Pulmonary artery endothelial cell (primary cell): Measurements from ENCODE around the gene TTLL6. TPM values are rescaled to one million over a fixed set of nuclear protein-coding genes. Genes with fewer than 3 reads are reported as not detected.
"Not testable (repeated sequence)": the region's sequence is repeated elsewhere in the genome, so short reads cannot be mapped to it uniquely, and the experiment has no call there.

Experiments
- DNase-seq: peaks from one replicate; pipeline ENCODE4 v3.0.0-alpha.2; 2011; ENCODE audit warnings: low read depth, low spot score
- total RNA-seq: library from RNA; depleted of rRNA; stranded (reverse); fragments of >200 nt; gene quantifications from 2 replicates; pipeline ENCODE4 v1.2.3, GENCODE V29; 2014

The TTLL6 gene
- not detected in 2 replicates for total RNA-seq

GRCh38 chr17:48816774-48817590 lies at the start of gene TTLL6:
TSS of gene TTLL6 (minus strand) at chr17:48817229. CDS start at chr17:48817072, 157 bp downstream.
- DNase-seq = peak; percentile 17

- no peak for DNase-seq
Measured at GRCh38 chr17:48860456-48860855, 43.4 kb upstream of the TTLL6 start.

- no peak for DNase-seq
Measured at GRCh38 chr17:48860034-48860433, 43.0 kb upstream of the TTLL6 start.

DNA sequence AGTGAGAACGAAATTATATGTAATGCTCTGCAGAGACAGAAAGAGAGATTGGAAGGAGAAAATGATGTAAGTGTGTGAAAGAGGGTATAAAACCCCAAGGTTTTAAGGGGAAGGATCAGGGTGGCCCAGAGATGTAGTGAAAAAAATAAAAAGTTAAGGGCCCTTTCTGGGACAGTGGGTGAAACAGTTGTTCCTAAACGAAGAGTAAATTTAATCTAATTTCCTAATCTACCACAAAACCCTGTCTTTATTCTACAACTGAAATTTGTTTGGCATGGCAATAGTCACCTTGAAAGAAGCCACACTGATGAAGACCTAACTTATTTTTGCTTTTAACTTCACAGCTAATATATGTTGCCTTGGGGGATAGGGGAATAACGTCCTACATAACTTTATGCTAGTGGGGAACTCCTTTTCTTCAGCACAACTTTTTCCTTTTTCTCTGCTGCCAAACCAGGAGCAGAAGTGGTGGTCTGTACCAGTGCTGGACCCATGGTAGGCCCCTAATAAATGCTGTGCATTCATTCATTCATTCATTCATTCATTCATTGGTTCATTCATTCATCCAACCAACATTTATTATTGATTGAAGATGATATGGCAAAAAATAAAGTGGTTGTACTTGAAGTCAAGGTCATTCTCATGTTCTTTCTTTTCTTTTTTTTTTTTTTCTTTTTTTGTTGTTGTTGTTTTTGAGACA lies 39.2 kb upstream of the TTLL6 start:
- no peak for DNase-seq

DNA sequence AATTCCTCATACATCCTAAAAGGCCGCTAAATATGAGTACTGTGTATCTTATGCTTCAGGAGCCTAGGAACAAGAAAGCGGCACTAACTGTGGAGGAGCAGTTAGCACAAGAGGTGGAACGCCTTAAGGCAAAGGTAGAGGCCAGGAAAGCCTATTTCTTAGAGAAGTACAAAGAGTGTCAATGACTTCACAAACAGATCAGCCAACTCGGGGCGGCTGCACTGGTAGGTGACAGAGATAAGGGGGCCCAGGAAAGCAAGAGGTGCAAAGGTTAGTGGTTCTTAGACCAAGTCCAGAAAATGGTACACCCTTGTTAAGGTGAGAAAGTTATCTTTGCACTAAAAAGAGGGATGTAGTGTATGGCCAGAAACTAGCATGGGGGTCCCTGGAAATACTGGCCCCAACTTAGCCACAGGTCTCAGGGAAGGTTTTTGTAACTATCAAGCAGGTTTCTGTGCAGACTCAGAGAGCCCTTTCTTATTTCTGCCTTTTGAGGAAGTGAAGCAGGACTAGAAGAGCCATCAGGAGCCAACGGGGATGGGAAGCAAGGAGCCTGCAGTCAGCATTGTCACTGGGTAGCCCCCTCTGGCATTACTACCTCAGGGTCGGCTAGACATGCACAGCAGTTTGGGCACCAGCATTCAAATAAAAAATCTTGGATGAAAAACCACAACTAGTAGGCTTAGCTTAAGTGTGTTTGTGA lies 37.9 kb upstream of the TTLL6 start:
- DNase-seq = no peak

- no peak for DNase-seq
Measured at GRCh38 chr17:48850792-48851323, 33.8 kb upstream of the TTLL6 start.

GRCh38 chr17:48843187-48843900 lies 26.3 kb upstream of the TTLL6 start:
- DNase-seq = no peak

- DNase-seq = no peak
Measured at GRCh38 chr17:48842746-48843145, 25.7 kb upstream of the TTLL6 start.

- peak; percentile 27 for DNase-seq
Measured at GRCh38 chr17:48841395-48841831, 24.4 kb upstream of the TTLL6 start.

GRCh38 chr17:48840441-48840840 lies 23.4 kb upstream of the TTLL6 start:
- DNase-seq = no peak

- not testable (repeated sequence) for DNase-seq
Measured at GRCh38 chr17:48837458-48837857, 20.4 kb upstream of the TTLL6 start.

- no peak for DNase-seq
Measured at GRCh38 chr17:48835971-48836370, 18.9 kb upstream of the TTLL6 start.

DNA sequence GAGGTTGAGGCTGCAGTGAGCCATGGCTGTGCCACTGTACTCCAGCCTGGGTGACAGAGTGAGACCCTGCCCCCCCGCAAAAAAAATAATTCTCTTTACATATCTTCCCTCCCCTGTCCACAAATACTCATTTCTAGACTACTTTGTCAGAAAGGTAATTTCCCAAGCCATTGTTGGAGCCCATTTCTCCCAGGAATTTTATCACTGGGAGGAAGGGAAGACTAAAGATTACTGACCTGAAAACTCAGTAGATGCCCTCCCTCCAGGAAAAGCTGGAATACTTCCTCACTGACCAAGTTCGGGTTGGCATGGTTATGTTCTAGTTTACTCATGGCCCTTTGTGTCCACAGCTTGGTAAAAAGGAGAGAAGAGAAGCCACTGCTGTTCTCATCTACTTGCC lies 17.9 kb upstream of the TTLL6 start:
- DNase-seq = no peak

DNA sequence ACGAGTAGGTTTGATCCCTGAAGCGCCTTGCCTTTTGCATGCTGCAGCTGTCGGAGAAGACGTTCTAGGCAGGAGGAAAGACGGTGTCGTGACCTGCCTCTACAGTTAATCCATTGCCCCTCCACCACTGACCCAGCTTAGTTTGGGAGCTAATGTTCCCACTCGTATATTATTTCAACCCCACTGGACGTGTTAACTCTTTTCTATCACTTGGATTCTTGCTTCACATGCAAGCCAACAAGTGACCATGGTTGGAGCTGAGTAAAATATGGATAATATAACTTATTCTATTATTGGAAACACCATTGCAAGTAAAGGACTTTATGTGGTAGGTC lies 14.5 kb upstream of the TTLL6 start:
- no peak for DNase-seq

DNA sequence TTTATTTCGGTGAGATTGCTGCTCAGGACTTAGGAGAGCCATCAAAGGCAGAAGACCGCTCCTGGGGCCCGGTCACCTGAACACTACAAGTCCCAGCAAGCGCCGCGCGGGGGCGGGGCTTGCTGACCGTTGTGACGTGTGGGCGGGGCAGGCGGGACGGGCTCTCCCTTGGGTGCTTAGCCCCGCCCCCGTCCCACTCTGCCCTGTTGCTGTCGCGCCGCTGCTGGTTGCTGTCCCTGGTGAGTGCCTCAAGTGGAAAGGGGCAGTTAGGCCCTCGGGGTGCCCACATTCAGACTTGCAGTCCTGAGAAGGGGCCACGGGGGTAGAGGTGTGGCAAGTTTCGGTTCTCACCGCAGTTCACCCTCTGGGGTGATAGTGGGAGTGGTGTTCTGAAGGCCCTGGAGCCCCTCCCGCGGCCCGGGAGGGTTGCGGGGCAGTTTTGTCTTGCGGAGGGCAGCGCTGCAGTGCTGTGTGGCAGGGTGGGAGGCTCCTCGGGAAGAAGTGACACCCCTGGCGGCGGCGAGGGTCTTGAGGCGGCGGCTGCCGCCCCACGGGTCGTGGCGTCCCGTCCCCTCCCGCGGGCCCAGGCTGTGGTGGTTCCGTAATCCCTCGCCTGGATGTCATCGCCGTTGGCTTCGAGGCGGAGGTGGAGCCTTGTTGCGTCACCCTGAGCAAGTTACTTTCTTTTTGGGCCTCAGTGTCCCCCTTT lies 14.0 kb upstream of the TTLL6 start, which contains the start of gene CALCOCO2:
Gene CALCOCO2 (plus strand): TSS at position 196 of the 709 bp plus-strand sequence. CDS start 10,673 bp downstream, outside the sequence.
- DNase-seq = peak; percentile 74

- no peak for DNase-seq
Measured at GRCh38 chr17:48825446-48826381, 8.7 kb upstream of the TTLL6 start.

DNA sequence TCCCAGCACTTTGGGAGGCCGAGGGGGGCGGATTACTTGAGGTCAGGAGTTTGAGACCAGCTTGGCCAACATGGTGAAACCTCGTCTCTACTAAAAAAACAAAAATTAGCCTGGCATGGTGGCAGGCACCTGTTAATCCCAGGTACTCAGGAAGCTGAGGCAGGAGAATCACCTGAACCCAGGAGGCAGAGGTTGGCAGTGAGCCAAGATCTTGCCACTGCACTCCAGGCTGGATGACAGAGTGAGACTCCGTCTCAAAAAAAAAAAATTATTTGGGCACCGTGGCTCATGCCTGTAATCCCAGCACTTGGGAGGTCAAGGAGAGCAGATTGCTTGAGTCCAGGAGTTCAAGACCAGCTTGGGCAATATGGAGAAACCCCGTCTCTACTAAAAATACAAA lies 3.9 kb upstream of the TTLL6 start:
- DNase-seq = not testable (repeated sequence)

GRCh38 chr17:48819466-48819865 lies 2.4 kb upstream of the TTLL6 start:
- no peak for DNase-seq

DNA sequence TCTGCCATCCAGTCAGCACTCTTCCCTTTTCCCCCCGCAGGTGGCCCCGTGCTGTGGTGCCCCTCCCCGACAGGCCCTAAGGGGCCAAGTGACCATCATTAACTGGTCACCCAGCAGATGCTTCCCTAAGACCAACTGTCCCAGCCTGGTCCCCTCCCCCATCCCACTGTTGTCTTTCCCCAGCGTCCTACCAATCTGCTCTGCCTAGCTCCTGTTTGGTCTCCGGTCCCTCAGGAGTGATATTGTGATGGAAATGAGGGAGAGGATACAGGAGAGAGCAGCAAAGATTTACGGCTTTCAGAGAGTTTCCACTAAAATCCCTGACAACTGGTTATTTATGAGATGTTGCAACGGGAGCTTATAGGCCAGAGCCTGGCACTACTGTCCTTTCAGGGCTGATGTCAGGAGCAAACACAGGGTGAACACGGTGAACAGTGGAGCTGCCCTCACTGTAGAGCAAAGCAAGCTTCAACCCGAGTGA lies 1.4 kb upstream of the TTLL6 start:
- no peak for DNase-seq
